Activated effector memory CD4-positive, alpha-beta T cell treated with anti-CD3 and anti-CD28 coated beads, Interleukin-2, amount 50 U/mL, for 16 hours (primary cell): ENCODE data around the gene TBC1D4.
A peak's percentile ranks its signal among the peaks of the same experiment; 100 is the strongest.
"Not testable (repeated sequence)": the region's sequence is repeated elsewhere in the genome, so short reads cannot be mapped to it uniquely, and the experiment has no call there.

Experiments used
- DNase-seq: peaks from one replicate; pipeline ENCODE4 v3.0.0-alpha.2; 2020

The TBC1D4 gene

DNA sequence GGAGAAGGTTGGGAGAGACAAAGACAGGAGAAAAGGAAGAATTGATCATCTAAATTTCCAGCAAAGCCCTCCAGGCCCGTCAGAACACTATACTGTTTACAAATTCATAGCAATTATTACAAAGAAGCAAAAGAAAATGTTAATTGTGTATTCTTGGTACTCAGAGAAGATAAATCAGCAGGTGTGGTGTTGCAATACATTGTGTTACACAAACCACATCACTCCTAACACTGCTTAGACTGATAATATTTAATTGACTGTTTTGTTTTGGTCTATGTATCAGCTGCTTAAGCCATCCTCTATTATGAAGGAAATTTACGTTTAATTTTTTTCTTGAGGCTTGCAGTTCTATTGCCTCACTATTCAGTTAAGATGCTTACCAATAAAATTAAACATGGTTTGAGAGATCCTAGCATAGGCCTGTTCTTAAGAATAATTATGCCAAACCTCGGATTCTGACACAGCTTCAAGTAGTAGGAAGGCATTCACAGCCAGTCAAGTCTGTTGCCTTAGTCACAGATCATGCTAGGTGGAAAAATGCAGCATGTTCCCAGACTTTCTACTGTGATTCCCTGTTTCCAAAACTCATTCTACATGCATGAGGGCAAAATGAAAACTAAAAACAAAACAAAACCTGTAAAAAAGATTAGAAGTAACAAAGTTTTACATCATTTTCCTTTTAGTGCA, 129.2 kb downstream of the TBC1D4 start:
- no peak for DNase-seq

DNA sequence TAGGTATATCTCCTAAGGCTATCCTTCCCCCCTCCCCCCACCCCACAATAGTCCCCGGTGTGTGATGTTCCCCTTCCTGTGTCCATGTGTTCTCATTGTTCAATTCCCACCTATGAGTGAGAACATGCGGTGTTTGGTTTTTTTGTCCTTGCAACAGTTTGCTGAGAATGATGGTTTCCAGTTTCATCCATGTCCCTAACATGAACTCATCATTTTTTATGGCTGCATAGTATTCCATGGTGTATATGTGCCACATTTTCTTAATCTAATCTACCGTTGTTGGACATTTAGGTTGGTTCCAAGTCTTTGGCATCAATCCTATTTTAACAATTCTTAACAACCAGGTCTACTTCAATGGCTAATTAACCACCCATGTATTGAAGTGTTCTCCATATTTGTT, 130.4 kb downstream of the TBC1D4 start:
- not testable (repeated sequence) for DNase-seq

DNA sequence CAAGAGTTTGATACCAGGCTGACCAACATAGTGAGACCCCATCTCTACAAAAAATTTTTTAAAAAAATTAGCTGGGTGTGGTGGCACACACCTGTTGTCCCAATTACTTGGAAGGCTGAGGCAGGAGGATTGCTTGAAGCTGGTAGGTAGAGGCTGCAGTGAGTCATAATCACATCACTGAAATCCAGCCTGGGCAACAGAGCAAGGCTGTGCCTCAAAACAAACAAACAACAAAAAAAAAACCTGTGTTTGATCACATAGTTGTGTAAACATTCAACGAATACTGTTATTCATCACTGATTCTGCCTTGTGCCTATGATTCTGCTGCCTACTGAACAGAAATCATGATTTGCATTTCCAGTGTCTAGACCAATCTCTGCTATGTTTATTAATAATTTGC, 134.0 kb downstream of the TBC1D4 start:
- no peak for DNase-seq

DNA sequence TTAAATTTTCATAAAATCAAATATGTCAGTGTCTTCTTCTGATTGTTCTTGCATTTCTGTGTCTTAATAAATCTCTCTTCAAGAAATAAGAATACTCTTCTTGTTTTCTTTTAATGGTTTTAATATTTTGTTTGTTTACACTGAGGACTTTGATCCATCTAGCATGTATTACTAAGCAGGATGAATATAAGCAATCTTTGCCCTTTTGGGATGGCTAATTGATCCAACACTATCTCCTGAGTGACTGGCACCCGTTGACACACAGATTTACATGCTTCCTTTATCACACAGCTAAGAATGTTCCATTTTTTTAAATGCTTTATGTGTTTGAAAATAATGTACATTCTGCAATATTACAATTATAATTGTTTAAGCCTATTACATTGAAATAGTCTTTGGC, 134.5 kb downstream of the TBC1D4 start:
- DNase-seq, result no peak

DNA sequence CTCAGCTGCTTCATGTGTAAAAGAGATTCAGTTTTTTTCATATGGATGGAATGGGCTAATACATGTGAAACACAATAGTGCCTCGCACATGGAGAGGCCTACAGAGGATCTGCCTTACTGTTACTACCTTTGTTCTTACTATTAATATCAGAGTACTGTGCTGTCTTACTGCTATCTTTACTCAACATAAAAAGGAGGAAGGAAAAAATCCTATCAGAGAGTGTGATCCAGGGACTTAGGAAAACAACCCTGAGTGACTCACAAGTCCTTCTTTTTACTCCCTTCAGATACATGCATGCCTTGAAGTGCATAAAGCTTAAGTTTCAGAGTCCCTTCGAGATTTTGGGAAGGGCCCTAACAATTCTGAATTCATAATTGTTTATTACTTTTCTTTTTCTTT, 136.8 kb downstream of the TBC1D4 start:
- DNase-seq, result no peak

DNA sequence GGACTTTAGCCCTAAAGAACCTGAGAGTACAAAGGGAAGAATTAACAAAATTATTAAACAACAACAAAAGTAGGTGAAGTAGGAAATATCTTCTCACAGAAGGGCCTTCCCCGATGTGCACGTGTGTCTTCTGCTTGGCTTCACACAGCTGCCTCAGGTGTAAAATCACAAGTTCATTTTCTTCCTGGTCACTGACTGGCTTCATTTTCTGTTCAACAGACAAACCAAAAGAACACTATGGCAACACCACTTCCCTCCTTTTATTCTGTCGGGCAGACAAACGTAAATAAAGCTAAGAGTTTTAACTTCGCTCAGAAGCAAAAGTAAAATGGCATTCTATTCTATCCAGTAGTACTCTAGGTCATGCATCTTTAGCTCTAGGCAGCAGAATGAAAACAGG, 140.9 kb downstream of the TBC1D4 start:
- DNase-seq, result no peak

DNA sequence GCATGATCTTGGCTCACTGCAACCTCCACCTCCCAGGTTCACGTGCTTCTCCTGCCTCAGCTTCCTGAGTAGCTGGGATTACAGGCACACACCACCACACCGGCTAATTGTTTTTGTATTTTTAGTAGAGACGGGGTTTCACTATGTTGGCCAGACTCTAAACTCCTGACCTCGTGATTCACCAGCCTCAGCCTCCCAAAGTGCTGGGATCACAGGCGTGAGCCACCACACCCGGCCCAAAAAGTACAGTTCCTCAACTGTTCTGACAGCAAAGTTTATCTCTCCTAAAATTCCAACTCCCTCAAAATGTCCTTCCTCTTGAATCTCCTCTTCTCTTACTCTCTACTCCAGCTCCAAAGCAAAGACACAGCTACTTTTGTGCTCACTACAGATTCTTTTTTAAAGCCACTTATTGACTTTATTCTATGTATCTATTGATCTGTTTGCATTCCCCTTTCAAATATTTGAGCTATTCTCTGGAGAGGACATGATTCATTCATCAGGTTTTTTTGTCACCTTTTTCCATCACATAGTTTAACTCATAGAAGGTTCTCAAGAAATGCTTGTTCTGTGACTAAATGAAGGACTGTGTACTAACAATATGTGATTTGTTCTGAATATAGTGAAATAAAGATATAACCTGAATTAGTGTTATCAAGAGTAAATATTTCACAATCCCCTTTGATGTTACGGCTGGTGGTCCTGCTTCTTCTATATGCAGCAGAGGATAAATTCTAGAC, 142.2 kb downstream of the TBC1D4 start:
- DNase-seq, result no peak

DNA sequence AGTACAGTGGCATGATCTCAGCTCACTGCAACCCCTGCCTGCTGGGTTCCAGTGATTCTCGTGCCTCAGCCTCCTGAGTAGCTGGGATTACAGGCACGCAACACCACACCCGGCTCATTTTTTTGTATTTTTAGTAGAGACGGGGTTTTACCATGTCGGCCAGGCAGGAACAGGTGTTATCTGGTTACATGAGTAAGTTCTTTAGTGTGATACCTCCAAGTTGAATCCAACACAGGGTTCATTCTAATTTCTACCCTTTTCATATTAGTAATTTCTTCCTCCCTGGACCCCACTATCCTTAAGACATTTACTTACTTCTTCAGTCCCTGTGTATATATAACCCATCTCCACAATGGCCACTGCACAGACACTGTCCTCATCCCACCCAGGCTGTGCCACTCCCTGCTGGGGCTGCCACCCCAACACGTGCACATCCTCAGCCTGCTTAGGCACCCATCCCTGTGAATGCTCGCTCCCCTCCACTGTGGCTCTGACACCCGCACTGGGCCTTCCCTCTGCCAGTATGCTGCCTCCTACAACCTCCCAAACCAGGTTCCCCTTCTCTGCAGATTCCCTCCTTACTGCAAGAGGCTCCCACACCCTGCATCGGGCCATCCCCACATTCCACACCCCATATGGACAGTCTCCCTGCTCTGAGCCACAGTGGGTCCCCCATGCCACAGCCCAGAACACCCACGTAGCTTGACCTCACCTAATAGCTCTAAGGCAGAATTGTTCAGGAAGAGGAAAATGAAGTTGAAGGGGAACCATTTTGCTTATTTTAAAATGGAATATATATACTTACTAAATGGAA, 147.1 kb downstream of the TBC1D4 start:
- no peak for DNase-seq

DNA sequence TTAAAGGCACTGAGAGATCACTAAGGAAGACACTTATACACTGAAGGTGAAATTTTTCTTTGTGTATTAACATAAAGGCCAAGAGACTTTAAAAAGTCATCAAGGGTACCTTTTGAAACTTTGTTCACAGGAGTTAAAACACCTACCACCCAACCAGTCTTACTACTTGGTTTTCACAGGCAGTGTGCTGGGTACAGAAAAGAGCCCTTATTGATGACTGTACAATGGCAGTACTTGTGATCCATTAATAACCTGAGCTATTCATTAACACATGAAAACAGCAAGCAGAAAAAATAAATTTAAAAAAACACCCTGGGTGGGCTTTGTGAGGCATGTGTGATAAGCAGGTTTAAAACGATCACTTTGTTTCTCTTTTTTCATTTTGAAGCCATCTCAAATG, 148.9 kb downstream of the TBC1D4 start:
- no peak for DNase-seq

DNA sequence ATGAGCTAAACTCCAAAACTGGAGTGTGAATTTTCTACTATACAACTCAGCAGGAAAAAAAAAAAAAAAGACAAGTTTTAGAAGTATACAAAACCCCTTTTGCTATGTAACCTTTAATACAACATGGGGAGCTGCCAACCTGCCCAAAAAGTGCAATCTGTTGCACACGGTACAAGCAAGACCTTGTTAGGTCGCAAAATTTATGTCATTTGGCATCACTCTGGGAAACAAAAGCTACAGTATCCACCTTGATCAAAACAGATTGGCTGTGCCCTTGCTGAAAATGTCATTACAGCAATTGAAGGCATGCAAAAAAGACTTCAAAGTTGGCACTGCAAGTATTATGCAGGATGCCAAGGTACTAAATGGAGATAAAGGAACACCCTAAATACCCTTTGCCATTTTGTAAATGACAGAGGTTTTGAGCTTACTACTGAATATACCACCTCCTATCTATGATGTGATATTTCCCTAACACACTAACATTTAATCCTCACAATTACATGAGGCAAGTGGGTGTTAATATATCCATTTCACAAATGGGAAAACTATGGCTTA, 150.1 kb downstream of the TBC1D4 start:
- no peak for DNase-seq

DNA sequence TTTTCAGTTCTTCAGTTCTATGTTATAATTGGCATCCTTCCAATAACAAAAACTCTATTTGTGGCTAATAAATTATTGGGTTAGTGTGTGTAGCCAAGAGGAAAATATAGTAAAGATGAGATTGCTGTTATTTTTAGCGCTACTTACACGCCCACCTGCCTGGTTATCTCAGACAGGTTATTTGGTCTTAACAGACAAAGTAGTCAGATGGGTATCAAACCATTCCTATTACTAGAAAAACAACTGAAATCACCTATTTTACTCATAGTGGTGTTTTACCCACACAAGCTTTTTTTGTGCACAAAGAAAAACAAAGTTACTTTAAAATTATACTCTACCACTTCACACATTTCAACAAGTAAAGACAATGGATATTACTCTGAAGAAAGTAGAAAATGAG, 151.2 kb downstream of the TBC1D4 start:
- no peak for DNase-seq

DNA sequence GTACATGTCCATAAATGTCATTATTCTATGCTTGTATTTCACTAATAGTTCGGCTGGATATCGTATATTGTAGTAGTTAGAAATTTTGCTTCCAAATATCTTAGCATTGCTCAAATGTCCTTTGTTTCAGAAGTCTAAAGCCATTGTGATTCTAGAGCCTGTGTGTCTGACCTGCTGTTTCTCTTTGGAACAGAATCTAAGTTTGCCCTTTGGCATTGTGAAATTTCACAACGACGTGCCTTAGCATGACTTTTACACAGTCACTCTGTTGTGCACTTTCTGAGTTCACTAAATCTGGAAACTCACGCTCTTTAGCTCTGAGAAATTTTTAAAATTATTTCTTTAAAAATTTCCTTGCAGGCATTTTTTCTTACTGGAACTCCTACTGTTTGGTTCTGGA, 152.2 kb downstream of the TBC1D4 start:
- DNase-seq, result no peak

DNA sequence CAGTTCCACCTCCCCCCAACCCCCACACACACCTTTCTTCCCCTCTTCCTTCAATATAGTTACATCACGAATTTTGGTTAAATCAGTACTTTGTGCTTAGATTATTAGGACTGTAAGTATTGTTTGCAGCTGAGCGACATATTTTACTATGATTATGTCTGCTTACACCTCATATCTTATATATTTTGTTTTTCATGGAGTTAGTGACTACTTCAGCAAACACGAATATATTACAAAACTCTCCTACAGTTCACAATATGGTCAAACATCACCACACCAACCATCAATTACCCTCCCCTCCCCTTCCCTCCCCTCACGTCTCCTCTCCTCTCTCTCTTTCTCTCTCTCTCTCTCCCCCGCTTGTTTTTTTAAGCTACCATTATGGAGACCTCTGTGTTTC, 152.9 kb downstream of the TBC1D4 start:
- no peak for DNase-seq

DNA sequence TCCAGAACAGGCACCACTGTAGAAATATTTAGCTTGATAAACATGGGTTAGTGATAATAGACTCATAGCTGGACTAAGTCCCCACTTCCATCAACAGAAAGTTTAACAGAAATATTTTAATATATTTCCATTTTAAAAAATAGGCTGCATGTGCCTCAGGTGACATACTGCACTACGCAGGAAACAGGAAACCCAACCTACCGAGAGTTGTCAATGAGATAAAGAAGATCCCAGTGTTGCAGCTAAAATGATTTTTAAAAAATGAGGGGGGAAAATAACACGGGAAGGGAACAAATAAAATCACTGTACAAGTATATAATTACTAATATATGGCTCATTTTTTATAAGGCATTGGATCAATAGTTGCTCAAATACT, 154.8 kb downstream of the TBC1D4 start:
- no peak for DNase-seq

DNA sequence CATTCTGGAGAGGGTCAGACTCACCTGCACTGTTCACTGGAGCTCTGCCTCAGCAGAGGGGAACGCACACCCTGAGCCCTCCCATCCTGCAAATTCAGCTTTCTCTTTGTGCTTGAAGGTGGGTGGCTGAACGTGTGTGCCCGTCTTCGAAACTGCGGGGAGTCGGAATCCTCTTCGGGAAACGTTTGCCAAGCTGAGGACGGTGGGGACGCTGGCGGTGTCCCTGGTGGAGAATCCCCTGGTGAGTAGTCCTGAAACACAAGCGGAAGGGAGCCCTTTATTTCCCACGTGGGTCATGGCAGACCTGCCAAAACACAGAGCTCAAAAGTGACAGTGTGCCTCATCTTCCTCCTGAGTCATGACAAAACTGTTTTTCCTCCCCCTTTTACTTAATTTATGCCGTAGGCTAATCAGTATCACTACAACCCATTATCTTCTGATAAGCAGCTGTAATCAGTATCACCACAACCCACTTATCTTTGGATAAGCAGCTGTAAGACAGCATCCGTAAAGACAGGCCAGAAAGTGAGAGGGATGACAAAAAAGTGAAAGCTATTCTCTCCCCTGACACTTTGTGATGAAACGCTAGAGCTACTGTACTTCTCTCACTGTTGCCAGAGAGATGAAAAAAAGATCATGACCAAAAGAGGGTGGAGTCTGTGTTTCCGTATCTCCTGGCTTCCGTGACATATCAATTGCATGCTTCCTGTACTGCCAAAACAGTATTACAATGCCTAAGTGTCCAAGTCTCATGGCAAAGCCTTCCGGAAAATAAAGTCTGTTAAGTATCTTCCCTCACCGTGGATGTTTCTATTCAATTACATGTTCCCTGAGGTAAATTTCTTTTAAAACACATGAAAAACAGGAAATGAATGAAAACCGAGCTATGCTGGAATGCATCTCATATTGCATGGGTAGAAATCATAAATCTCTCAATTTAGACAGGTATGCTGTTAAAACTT, 155.5 kb downstream of the TBC1D4 start:
- peak; percentile 86 for DNase-seq

DNA sequence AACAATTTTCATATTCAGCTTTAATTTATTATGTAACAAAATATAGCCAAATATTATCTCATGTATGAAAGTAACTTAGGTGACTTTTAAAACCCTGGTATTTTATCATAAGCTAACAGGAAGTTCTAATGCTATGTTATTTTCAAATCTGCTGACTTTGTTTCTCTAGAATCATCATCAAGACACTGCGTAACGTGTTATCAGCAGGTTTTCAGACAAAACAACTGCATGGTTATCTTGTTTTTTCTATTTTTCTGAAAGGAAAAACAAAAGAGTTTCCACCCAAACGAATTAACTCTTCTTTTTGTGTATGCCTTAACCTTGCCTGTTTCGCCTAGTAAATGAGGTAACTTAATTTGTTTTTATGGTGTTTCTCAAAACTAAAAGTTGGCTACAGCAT, 156.3 kb downstream of the TBC1D4 start:
- no peak for DNase-seq

DNA sequence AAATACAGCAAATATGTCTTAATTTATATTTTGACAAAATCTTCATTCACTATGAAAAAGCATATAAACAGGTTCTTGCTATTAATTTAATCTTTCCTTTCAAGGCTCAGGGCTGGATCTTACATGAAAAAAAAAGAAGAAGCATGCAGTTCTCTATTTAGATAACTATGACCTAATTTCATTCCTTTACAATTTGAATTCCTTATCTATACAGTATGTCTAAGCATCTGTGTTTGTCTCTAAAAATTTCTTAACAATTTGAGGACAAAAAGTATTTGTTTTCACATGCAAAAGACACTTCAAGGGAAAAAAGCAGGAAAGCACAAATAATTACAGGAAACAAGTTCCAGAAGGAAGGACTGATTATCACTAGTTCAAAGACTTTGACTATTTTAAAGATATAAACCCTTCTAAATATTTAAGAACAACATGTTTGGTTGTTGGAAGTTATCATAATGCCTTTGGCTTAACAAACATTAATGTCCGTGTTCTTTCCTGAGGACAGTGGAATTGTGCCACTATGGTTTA, 157.5 kb downstream of the TBC1D4 start:
- DNase-seq, result no peak

DNA sequence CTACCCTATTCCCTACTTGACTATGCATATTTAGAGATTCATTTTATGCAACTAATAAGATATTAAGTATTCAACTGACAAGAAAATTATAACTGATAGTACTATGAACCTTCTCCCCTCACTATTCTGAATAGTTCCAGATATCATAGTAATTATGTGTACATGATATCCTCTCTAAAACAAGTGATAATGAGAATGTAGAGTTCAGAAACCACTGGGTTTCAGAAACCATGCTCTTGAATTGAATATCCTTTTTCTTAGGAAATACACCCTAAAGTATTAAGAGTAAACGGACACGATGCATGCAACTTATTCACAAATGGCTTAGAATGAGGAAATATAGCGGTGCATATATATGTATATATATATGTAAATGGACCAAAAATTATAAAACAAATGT, 160.9 kb downstream of the TBC1D4 start:
- no peak for DNase-seq

DNA sequence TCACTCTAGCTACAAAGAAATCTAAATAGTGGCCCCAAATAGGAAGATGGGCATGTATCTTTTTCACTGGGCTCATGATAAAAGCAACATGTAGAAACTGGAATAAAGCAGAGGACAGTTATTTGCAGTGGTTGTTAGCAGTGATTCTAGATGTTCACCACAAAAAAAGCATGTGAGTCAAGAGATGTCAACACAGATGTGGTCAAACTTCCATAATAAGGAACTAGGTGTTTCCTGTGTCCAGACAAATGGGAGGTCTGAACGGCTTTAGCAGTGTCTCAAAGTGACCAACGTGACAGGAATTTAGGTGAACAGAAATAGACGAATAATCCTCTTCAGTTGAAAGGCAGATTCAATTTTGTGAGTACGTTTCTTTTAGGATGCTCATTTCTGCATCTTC, 162.7 kb downstream of the TBC1D4 start:
- DNase-seq, result no peak

DNA sequence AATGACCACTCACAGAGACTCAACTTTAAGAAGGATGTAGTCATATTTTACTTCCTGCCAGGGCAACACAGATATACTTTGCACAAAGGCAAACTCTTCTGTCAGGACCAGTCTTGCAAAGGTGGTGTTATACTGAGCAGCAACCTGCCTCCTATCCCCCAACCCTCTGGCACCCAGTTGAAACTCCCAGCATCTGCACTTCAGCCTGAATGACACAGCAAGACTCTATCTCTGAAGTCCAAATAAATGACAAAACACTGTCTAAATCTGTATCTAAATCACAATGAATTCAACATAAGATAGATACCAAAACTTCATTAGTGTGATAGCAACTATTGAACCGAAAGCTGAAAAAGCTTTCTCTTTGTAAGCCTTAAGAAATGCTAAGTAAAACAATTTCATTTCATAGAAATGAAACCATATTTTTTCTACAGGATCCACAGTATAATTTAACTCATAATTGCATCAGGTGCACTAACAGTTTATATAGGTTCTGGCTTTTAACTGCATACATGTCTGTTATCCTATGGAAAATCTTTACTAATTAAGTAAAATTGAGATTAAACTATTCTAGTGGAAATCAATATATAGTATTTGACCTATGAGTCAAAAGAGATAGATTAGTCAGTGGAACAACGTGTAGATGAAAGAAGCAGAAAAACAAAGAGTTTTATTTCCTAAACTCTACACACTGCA, 163.7 kb downstream of the TBC1D4 start:
- DNase-seq, result peak; percentile 66

DNA sequence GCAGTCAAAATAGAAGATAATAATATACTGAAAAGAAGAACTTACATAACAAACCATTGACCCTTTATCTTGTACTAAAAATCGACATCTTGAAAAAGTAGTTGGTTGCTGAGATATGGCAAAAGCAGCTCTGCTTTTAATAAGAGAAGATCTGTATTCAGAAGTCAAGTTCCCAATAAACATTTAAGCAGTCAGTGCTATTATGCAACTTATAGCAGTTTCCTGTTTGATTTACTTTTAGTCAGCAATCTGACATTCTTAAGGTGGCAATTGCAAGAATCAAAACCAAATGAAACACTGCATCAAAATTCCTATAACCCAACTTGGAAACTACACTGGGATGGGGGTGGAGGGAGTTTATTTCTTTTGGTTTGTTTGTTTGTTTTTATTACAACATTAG, 165.5 kb downstream of the TBC1D4 start:
- no peak for DNase-seq
